Amniotic stem cell (primary cell): ENCODE results near the gene MTF2.
A peak's percentile ranks its signal among the peaks of the same experiment; 100 is the strongest.
"Not testable (repeated sequence)": the region's sequence is repeated elsewhere in the genome, so short reads cannot be mapped to it uniquely, and the experiment has no call there.

Experiments
- DNase-seq: peaks from one replicate; lab custom pipeline; 2025; lab: John Stamatoyannopoulos, UW

MTF2 gene

DNA sequence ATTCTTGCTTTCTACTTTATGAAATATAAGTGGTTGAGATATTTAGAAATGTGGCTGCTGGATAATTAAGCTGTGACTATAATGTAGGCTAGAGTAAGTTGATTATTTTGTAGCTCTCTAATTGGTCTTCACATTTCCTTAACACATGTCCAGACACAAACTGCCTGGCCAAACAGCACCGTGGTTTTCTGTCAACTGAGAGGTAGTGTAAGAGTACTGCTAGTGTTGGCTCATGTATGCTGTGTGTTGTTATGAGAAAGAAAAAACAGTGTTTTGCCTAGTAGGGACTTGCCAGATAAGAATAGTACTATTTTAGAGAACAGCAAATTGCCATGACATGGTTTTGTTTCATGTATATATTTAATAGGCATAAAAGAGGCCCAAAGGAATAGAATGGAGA lies 64.1 kb downstream of the MTF2 start:
- DNase-seq: no peak

GRCh38 chr1:93143769-93144168 lies 64.7 kb downstream of the MTF2 start:
- no peak for DNase-seq

DNA sequence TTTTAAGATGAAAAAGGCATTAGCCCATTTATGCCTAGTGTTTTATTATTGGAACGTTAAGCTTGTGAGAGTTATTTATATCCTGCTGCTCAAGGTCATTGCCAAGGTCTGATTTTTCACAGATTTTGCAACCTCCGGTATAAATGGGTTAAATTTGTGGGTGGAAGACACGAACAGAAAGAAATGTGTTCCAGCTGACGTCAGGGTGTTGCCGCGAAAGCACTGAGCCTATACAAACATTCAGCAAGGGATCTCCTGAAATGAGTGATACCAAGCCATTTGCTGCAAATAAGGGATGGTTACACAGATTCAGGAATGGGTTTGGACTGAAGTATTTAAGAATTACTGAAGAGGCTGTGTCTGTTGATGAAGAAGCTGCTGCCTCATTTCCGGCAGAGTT lies 68.9 kb downstream of the MTF2 start:
- DNase-seq: no peak

- no peak for DNase-seq
Observed at GRCh38 chr1:93150729-93151128, 71.6 kb downstream of the MTF2 start.

GRCh38 chr1:93151474-93151873 lies 72.4 kb downstream of the MTF2 start:
- DNase-seq: no peak

DNA sequence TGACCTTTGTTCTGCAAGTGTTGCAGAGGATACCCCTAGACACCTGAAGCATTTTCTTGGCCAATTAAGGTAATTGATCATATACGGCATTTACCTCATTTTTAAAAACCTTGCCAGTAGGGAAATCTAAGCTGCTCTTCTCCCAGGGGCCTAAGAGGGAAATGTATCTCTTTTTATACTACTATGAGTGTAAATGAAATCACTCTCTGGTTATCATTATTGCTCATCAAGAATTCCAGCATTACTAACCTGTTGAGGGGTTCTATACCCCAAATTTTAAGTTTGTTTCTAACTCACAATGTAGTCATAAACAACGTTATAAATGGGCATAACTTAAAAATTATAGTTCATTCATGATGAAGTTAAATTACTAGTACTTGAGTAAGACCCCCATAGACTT lies 73.8 kb downstream of the MTF2 start:
- no peak for DNase-seq

- DNase-seq: no peak
Observed at GRCh38 chr1:93154898-93155297, 75.8 kb downstream of the MTF2 start.

DNA sequence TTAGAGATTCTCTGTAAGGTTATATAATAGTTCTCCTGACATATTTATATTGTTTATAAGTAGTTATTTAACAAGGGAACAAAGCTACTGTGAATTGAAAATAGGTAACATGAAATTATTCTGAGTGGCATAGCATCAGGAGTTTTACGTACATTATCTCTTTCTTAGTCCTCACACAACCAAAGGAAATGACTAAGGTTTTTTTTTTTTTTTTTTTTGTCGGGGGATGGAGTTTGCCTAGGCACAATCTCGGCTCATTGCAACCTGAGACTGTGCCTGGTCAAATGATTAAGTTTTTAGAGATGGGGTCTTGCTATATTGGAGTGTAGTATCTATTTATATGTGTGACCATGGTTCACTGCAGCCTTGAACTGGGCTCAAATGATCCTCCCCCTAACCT lies 76.3 kb downstream of the MTF2 start:
- no peak for DNase-seq

DNA sequence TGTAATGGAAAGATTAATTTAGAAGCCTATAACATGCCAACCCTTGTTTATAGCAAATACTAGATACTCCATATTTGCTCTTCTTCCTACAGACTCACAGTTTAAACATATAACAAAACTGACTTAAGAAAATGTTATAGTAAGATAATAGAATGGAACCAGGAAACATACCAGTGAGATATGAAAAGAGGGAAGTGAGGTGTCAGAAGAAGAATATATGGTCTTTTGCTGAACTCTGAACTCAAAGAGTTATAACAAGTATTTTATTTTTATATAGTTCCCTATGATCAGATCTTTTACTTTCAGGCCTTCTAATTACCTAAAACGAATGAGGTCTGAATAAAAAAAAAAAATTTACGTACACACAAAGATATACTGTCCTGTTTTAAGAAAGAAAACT lies 80.3 kb downstream of the MTF2 start:
- no peak for DNase-seq

DNA sequence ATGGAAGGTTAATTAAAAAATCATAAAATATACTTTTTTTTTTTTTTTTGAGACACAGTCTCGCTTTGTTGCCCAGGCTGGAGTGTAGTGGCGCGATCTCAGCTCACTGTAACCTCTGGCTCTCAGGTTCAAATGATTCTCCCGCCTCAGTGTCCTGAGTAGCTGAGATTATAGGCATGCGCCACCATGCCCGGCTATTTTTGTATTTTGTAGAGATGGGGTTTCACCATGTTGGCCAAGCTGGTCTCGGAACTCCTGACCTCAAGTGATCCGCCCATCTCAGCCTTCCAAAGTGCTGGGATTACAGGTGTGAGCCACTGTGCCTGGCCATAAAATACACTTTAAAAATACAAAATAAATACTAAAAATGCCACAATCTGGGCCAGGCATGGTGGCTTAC lies 84.2 kb downstream of the MTF2 start:
- DNase-seq: not testable (repeated sequence)

- no peak for DNase-seq
Observed at GRCh38 chr1:93164816-93165215, 85.7 kb downstream of the MTF2 start.

GRCh38 chr1:93165895-93166294 lies 86.8 kb downstream of the MTF2 start:
- not testable (repeated sequence) for DNase-seq

DNA sequence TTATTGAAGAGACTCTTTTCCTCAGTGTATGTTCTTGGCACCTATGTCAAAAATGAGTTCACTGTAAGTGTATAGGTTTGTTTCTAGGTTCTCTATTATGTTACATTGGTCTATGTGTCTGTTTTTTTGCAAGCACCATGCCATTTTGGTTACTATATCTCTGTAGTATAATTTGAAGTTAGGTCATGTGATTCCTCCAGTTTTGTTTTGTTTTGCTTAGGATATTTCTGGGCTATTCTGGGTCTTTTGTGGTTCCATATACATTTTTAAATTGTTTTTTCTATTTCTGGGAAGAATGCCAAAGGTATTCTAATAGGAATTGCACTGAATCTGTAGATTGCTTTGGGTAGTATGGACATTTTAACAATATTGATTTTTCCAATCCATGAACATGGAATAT lies 87.9 kb downstream of the MTF2 start:
- no peak for DNase-seq

GRCh38 chr1:93170141-93170678 lies 91.1 kb downstream of the MTF2 start:
- not testable (repeated sequence) for DNase-seq

DNA sequence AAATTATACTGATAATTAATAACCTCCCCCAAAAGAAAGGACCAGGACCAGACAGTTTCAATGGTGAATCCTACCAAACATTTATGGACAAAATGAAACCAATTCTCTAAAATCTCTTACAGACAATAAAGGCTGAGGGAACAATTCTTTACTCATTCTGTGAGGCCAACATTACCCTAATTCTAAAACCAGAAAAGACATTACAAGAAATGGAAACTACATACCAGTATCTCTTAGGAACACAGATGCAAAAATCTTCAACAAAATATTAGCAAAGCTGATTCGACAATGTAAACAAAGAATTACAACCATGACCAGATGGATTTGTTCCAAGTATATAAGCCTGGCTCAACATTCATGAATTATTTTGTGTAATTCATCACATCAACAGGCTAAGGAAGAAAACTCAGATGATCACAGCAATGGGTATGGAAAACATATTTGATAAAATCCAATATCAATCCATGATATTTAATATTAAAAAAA lies 92.5 kb downstream of the MTF2 start:
- no peak for DNase-seq

DNA sequence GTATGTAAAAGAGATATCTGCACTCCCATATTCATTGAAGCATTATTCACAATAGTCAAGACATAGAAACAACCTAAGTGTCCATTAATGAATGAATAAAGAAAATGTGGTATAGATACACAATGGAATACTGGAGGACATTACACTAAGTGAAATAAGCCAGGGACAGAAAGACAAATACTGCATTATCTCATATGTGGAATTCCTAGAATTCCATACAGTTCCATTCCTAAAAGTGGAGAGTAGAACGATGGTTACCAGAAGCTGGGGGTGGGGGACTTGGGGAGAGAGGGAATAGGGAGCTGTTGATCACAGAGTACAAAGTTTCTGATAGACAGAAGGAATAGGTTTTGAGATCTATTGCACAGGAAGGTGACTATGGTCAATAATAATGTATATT lies 93.7 kb downstream of the MTF2 start:
- DNase-seq: no peak

- not testable (repeated sequence) for DNase-seq
Observed at GRCh38 chr1:93174638-93175037, 95.6 kb downstream of the MTF2 start.

GRCh38 chr1:93177991-93178390 lies 98.9 kb downstream of the MTF2 start:
- DNase-seq: no peak

DNA sequence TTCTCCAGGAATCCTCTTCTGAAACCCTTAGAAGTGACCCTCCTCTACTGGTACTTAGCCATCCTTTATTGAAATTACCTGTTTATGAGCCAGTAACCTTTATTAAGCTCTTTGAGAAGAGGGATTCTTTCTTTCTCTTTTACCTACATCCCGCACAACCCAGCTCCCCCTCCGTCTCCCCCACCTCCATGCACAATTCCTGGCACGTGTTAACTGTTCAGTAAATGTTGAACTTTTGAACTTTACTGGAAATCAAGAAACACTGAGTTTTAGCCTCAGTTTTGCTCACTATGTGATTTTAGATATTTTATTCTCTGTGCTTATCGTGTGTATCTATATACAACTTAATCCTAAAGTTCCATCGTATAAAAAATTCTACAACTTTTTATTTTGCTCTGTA lies 99.3 kb downstream of the MTF2 start:
- no peak for DNase-seq

GRCh38 chr1:93179886-93180722 lies 101.0 kb downstream of the MTF2 start, which contains the start of gene TMED5:
Gene TMED5 (minus strand): TSS chr1:93180413. CDS start chr1:93180242, 171 bp downstream.
- peak; percentile 95 for DNase-seq

DNA sequence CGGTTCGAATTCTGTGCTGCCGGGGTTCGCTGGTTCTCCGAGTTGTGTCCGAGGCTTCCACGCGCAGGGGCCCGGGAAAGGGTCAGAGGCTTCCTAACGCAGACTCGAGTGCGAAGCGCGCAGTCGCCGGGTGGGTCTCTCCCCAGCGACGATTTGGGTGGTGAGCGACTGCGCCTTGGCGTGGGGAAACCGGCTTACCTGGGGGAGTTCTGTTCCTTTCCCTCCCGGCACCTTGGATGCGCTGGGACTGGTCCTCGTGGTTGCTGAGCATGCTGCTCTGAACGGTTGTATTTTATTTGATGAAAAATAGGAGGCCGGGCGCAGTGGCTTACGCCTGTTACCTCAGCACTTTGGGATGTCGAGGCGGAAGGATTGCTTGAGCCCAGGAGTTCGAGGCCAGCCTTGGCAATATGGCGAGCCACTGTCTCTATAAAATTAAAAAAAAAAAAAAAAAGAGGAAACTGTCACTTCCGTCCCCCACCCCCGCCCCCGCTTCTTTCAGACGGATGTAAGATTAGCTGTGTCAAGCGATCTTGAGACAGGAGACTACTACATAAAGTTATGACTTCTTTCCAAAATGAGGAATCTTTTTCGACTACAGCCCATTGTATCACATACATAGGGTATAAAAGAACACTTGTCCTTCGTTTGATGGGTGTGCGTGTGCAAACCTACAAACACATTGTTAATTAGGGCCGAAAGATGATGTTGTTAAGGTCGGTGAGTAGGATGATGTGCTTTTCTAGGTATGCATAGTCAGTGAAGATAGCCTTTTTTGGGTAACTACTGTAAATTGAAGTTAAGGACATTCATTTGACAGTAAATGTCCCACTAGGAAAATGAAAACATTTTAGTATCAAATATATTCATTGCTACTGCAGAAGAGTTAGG lies 101.9 kb downstream of the MTF2 start, which contains the start of gene CCDC18:
CCDC18 (plus strand) TSS at position 2 of the 891 bp plus-strand sequence. CDS start 2,638 bp downstream, outside the sequence.
- no peak for DNase-seq

DNA sequence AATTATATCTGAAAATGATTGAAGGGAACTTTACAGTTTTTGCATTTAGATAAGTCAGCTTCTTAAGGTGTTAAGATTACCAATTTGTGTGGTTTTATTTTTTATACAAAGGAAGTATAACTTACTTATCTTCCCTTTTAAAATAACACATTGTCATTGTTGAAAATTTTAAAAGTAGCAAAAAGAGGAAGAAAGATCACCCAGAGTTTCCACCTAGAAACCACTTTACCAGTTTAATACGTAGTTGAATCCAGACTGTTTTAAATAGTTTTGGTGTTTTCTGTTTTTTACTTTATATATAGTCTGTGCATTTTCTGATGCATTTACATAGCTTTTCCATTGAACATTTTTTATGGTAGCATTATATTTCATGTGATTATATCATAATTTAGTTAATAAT lies 107.6 kb downstream of the MTF2 start:
- DNase-seq: no peak
